ENCODE results near the gene GRAMD2B.
A peak's percentile ranks its signal among the peaks of the same experiment; 100 is the strongest.

Gene GRAMD2B

GRCh38 chr5:126417178-126417577 lies 6.0 kb upstream of the GRAMD2B start:
- TF ChIP-seq, protein P1, sequence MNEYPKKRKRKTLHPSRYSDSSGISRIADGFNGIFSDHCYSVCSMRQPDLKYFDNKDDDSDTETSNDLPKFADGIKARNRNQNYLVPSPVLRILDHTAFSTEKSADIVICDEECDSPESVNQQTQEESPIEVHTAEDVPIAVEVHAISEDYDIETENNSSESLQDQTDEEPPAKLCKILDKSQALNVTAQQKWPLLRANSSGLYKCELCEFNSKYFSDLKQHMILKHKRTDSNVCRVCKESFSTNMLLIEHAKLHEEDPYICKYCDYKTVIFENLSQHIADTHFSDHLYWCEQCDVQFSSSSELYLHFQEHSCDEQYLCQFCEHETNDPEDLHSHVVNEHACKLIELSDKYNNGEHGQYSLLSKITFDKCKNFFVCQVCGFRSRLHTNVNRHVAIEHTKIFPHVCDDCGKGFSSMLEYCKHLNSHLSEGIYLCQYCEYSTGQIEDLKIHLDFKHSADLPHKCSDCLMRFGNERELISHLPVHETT (tag by site-specific recombination; IDR thresholded peaks at IDR 0.05): no peak
- TF ChIP-seq, protein P2, sequence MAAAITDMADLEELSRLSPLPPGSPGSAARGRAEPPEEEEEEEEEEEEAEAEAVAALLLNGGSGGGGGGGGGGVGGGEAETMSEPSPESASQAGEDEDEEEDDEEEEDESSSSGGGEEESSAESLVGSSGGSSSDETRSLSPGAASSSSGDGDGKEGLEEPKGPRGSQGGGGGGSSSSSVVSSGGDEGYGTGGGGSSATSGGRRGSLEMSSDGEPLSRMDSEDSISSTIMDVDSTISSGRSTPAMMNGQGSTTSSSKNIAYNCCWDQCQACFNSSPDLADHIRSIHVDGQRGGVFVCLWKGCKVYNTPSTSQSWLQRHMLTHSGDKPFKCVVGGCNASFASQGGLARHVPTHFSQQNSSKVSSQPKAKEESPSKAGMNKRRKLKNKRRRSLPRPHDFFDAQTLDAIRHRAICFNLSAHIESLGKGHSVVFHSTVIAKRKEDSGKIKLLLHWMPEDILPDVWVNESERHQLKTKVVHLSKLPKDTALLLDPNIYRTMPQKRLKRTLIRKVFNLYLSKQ (tag by site-specific recombination; IDR thresholded peaks at IDR 0.05; ENCODE audit: borderline replicate concordance): no peak
- TF ChIP-seq ZNF791 (tag by site-specific recombination; IDR thresholded peaks at IDR 0.05): no peak
- TF ChIP-seq ZNF404 (tag by site-specific recombination; IDR thresholded peaks at IDR 0.05): no peak
- TF ChIP-seq, protein P3, sequence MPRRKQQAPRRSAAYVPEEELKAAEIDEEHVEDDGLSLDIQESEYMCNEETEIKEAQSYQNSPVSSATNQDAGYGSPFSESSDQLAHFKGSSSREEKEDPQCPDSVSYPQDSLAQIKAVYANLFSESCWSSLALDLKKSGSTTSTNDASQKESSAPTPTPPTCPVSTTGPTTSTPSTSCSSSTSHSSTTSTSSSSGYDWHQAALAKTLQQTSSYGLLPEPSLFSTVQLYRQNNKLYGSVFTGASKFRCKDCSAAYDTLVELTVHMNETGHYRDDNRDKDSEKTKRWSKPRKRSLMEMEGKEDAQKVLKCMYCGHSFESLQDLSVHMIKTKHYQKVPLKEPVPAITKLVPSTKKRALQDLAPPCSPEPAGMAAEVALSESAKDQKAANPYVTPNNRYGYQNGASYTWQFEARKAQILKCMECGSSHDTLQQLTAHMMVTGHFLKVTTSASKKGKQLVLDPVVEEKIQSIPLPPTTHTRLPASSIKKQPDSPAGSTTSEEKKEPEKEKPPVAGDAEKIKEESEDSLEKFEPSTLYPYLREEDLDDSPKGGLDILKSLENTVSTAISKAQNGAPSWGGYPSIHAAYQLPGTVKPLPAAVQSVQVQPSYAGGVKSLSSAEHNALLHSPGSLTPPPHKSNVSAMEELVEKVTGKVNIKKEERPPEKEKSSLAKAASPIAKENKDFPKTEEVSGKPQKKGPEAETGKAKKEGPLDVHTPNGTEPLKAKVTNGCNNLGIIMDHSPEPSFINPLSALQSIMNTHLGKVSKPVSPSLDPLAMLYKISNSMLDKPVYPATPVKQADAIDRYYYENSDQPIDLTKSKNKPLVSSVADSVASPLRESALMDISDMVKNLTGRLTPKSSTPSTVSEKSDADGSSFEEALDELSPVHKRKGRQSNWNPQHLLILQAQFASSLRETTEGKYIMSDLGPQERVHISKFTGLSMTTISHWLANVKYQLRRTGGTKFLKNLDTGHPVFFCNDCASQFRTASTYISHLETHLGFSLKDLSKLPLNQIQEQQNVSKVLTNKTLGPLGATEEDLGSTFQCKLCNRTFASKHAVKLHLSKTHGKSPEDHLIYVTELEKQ (tag by site-specific recombination; IDR thresholded peaks at IDR 0.05; ENCODE audit: borderline replicate concordance): no peak
- TF ChIP-seq ZNF19 (tag by site-specific recombination; IDR thresholded peaks at IDR 0.05; ENCODE audit: low read depth): no peak
- TF ChIP-seq ZNF280C (tag by site-specific recombination; IDR thresholded peaks at IDR 0.05): no peak
- no peak for TF ChIP-seq ZNF776 (tag by site-specific recombination; IDR thresholded peaks at IDR 0.05; ENCODE audit: borderline replicate concordance)
- ChIA-PET POLR2A (no interaction called here), CTCF (no interaction called here)
- Histone ChIP-seq H3K9me3 (ENCODE audit: control insufficient read depth, insufficient read depth, low read depth, low read length) (no peaks in the 10 kb centered on the region), H3K36me3 (ENCODE audit: control insufficient read depth in 2 of 2, insufficient read depth in 1 of 2, low read length in 2 of 2) (no peaks in the 10 kb centered on the region), H3K4me1 (ENCODE audit: control insufficient read depth, insufficient read depth, low read length) (no peaks in the 10 kb centered on the region), H3K4me3 (ENCODE audit: low read depth, low read length) (no peak overlapping the region), H3K27ac (ENCODE audit: extremely low read depth, low read depth, low read length) (no peak overlapping the region)

DNA sequence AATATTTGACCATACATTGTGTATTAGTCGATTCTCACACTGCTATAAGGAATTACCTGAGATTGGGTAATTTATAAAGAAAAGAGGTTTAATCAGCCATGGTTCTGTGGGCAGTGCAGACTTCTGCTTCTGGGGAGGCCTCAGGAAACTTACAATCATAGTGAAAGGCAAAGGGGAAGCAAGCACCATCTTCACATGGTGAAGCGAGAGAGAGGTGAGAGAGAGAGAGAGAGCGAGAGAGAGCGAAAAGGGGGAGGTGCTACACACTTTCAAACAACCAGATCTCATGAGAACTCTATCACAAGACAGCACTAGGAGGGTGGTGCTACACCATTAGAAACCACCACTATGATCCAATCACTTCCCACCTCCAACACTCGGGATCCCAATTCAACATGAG lies 4.1 kb upstream of the GRAMD2B start:
- no peak overlapping the region for H3K27ac ChIP-seq (ENCODE audit: extremely low read depth, low read depth, low read length)
- H3K9me3 ChIP-seq (ENCODE audit: control insufficient read depth, insufficient read depth, low read depth, low read length): no peaks in the 10 kb centered on the region
- H3K36me3 ChIP-seq (ENCODE audit: control insufficient read depth in 2 of 2, insufficient read depth in 1 of 2, low read length in 2 of 2): no peaks in the 10 kb centered on the region
- TF ChIP-seq, protein P4, sequence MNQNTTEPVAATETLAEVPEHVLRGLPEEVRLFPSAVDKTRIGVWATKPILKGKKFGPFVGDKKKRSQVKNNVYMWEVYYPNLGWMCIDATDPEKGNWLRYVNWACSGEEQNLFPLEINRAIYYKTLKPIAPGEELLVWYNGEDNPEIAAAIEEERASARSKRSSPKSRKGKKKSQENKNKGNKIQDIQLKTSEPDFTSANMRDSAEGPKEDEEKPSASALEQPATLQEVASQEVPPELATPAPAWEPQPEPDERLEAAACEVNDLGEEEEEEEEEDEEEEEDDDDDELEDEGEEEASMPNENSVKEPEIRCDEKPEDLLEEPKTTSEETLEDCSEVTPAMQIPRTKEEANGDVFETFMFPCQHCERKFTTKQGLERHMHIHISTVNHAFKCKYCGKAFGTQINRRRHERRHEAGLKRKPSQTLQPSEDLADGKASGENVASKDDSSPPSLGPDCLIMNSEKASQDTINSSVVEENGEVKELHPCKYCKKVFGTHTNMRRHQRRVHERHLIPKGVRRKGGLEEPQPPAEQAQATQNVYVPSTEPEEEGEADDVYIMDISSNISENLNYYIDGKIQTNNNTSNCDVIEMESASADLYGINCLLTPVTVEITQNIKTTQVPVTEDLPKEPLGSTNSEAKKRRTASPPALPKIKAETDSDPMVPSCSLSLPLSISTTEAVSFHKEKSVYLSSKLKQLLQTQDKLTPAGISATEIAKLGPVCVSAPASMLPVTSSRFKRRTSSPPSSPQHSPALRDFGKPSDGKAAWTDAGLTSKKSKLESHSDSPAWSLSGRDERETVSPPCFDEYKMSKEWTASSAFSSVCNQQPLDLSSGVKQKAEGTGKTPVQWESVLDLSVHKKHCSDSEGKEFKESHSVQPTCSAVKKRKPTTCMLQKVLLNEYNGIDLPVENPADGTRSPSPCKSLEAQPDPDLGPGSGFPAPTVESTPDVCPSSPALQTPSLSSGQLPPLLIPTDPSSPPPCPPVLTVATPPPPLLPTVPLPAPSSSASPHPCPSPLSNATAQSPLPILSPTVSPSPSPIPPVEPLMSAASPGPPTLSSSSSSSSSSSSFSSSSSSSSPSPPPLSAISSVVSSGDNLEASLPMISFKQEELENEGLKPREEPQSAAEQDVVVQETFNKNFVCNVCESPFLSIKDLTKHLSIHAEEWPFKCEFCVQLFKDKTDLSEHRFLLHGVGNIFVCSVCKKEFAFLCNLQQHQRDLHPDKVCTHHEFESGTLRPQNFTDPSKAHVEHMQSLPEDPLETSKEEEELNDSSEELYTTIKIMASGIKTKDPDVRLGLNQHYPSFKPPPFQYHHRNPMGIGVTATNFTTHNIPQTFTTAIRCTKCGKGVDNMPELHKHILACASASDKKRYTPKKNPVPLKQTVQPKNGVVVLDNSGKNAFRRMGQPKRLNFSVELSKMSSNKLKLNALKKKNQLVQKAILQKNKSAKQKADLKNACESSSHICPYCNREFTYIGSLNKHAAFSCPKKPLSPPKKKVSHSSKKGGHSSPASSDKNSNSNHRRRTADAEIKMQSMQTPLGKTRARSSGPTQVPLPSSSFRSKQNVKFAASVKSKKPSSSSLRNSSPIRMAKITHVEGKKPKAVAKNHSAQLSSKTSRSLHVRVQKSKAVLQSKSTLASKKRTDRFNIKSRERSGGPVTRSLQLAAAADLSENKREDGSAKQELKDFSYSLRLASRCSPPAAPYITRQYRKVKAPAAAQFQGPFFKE (tag by site-specific recombination; IDR thresholded peaks at IDR 0.05; ENCODE audit: borderline replicate concordance): no peak
- TF ChIP-seq ZNF514 (tag by site-specific recombination; IDR thresholded peaks at IDR 0.05) (no peak), ZNF114 (tag by site-specific recombination; IDR thresholded peaks at IDR 0.05) (no peak), ZNF596 (tag by site-specific recombination; IDR thresholded peaks at IDR 0.05) (peak; percentile 91), ZBTB11 (tag by site-specific recombination; conservative IDR thresholded peaks at IDR 0.05; ENCODE audit: low read depth) (no peak)
- POLR2A ChIA-PET: no interaction called here
- peaks cover 4% of the 10 kb centered on the region; the same call in 1 of the 2 replicates for H3K4me1 ChIP-seq (ENCODE audit: control insufficient read depth, insufficient read depth, low read length)
- no peak overlapping the region for H3K4me3 ChIP-seq (ENCODE audit: low read depth, low read length)
- CTCF ChIA-PET: interaction anchor here (0.6 kb wide), 1 partner anchor 858 kb away, joined by 3 read pairs; no protein-coding TSS in a partner anchor

All from HEK293 (cell line).